Activated T-helper 9 cell treated with anti-CD3 and anti-CD28 coated beads, Interleukin-2, amount 50 U/mL, for 16 hours (primary cell): ENCODE data around the gene AQP6.

Experiments used
- DNase-seq: peaks from one replicate; pipeline ENCODE4 v3.0.0-alpha.2; 2020; ENCODE audit warnings: low read depth

AQP6 gene

DNA sequence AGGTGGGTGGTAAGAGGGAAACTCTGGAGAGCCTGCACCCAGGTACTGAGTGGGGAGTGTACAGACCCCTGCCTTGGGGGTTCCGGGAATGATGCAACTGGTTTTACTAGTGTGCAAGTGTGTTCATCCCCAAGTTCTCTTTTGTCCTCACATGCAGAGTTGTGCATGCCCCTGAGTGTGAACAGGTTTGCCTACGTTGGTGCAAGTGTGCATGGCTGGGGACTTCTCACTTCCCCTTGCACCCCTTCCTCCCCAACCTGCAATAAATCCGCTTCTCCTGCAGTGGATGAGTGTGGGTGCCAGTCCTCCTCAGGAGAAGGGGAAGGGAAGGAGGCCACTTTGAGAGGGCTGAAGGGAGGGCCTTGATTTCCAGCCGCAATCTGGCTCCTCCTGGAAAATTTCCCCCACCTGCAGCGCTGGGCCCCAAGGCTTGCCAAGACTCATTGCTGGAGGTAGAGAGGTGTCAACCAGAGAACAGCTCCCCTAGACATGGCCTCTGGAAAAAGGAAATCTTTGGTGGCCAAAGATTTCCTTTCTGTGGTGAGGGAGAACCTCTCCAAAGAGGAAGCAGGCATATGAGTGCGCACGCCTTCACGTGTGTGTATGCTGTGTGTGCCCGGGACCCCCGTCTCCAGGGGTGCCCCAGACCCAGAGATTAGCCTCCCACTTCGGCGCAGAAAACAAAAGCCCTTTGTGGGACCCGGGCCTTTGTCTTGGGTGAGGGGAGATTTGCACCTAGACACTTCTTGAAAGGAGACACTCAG is 16.7 kb upstream of the AQP6 start:
- no peak for DNase-seq

DNA sequence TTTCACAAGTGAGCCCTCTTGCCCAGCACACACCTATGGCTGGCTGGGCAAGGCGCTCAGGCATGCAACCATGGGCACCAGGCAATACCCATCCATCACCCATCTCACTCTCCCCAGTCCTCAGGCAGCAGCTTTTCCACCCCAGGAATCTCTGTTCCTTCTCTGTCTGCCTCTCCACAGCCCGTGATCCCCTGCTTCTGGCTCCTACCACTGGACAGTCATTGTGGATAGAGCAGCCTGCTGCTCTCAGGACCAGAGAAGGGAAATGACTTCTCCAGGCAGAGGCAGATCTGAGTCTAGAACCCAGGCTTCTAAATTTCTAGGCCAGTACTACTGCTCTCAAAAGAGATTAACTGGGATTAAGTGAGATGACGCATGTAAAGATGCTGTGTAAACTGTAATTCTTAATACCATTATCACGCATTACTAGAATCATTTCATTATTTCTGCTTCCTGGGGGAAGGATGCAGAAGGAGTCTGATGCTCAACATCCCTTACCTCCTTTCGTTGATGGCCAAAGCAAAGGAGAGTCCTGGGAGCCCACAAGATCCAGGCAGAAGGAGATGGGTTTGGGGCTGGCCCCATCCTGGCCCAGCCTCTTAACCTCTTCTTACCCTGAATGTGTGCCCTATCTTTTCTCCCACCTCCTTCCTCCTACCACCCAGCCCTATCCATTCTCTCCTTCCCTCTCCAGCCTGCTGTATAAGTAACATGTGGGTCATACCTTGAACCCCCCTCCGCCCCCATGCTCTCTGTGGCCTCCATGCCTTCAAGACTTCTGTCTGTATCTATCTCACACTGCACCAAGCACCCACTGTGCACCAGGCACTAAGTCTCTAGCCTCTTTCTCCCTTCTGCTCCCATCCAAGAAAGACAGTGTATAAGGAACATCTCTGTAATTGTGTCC is 15.8 kb upstream of the AQP6 start:
- DNase-seq = no peak

DNA sequence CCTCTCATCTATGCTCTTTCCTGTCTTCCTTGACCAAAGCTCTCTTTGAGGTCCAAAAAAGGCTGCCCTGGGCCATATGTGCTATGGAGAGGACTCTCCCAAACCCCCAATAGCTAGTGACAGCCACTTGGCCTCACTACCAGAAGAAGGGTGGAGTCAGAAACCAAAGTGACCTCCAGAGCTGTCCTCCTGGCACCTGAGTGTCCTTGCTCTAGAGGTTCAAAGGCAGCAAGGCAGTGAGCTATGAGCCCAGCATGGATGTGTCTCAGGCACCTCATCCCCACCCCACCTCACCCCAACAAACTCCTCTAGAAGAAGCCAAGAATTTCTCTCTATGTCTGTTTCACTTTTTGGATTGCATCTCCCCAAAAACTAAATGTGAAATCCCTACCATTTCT is 15.2 kb upstream of the AQP6 start:
- DNase-seq = no peak

DNA sequence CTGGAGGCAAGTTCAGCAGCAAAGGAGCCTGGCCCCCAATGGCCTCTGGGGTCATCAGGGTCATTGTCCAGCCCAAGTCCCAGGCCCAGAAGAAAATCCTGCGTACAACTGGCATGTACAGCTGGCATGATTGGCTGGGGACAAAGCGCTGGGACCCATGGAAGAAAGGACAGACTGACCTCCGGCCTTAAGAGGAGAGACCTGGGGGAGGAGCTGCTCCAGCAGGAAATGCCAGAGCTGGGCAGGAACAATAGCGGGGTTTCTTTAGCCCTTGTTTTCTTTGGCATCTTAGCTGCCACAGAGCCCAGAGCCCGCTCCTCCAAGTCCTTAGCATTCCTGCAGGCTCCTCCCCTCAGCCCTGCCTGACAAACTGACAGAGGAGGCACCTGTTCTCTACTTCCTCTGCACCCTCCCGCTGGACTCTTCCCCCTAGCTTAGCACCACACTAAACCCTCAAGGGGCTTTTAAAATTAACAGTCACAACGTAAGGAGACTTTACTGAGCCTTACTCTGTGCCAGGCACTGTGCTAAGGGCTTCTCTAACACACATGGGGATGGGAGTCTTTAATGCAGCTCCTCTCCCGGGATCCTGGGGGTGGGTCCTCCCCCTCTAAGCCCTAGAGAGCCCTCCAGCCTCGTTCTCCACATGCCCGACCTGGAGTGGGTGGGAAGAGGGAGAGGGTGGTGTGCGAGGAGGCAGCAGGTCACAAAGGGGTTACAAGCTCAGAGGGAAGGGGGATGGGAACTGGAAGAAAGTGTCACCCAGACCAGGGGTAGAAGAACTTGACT is 12.9 kb upstream of the AQP6 start:
- no peak for DNase-seq

DNA sequence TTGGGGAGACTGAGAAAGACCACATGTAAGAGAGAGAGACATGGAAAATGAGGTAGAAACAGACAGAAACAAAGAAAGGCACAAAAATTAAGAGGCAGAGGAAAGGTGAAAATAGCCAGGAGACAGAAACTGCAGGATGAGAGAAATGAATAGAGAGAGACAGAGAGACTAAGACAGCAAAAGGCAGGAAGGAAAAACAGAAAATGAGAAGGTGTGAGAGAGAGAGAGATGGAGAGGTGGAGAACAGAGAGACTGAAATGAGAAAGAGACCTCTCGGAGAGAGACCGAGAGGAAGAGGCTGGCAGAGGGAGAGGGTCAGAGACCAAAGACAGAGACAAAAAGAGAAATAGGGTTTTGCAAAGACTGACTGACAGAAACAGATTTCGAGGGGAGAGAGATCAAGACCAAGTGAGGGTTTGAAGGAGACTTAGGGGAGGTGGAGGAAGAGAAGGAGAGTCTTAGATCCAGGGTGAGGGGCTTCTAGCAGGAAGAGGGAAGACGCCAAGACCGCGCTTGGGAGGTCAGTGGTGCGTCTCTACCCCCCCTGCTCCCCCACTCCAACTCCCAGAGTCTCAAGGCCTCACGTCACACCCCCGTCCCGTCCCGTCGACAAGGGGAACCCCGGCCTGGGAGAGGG is 12.2 kb upstream of the AQP6 start:
- DNase-seq = no peak

DNA sequence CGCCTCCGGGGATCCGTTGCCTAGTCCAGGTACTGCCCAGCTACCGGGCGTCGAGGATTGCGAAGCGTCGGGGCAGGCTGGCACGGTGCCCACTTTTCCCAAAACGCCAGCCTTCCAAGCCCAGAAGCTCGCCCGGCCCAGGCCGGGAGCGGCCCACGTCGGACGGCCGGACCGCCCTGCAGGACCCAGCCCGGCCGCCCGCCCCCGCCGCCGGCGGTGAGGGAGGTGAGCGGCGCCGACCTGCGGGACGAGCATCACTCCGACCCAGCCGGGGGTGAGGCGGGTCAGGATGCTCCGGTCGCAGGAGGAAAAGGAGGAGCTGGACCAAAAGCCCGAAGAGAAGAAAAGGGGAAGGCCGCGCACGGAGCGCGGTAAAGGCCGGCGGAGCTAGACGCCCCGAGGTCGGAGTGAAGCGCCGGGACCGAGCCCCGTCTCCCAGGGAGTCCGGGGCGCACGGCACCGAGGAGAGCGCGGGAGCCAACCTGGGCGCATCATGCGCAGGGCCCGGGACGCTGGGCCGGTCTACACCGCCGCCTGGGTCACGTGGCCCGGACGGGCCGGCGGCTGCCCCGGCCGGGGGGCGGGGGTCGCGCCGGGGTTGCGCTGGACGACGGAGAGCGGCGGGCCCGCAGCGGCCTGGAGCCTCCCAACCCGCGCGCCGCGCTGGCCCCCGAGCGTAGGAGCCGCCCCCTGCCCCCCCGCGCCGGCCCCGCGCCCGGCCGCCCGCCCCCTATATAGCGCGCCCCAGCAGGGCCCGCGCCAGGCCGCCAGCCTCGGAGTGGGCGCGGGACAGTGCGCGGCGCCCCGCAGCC is 11.4 kb upstream of the AQP6 start, which contains the start of gene AQP5:
Gene AQP5 (plus strand): TSS at position 762 of the 812 bp plus-strand sequence. CDS start 146 bp downstream, outside the sequence.
- DNase-seq = no peak

DNA sequence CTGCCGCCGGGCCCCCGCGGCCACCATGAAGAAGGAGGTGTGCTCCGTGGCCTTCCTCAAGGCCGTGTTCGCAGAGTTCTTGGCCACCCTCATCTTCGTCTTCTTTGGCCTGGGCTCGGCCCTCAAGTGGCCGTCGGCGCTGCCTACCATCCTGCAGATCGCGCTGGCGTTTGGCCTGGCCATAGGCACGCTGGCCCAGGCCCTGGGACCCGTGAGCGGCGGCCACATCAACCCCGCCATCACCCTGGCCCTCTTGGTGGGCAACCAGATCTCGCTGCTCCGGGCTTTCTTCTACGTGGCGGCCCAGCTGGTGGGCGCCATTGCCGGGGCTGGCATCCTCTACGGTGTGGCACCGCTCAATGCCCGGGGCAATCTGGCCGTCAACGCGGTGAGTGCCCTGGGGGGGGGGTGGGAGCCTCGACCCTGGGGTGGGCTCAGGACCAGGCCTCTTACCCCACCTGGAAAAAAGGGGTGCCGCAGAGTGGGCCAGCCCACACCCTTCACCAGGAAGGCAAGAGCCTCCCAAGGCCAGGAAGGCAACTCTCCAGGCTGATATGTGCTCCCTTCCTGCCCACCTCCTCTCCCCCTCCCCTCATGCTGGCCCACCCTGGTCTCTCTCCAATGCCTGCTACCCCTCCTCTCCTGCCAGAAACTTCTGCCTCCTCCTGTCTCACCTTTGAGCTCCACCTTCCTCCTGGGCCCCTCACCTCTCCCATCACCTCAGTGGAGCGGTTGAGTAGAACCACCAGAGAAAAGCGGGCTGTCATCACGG is 10.6 kb upstream of the AQP6 start:
- no peak for DNase-seq

DNA sequence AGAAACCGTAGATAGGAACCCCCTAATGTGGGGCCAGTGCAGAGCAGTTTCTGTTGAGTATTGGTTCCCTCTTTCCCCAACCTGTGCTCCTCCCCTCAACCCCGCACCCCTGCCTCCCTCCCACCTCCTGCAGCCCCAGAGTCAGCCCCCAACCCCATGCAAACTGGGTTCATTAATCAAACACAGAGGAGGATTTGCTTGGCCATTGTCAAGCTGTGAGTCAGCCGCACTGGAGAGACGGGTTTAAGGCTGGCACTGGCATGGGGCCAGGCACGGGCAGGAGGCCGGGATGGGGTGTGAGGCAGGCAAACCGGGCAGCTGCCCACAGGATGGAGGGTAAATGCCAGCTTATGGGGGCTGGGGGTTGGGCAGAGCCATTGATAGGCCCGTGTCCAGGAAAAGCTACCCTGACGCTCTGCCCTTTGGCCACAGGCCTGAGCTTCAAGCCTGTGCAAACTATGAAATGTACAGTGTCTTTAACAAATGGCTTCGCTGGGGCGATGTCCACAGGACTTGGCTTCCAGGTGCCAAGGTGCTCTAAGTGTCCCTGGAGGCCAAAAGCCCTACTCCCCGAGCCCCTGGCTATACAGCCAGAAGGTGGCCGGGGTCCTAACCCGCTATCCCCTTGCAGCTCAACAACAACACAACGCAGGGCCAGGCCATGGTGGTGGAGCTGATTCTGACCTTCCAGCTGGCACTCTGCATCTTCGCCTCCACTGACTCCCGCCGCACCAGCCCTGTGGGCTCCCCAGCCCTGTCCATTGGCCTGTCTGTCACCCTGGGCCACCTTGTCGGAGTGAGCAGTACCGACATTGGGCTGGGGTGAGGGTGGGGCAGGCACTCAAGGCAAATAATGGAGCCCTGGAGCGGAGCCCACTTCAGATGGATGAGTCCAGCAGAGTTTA is 9.6 kb upstream of the AQP6 start:
- no peak for DNase-seq

DNA sequence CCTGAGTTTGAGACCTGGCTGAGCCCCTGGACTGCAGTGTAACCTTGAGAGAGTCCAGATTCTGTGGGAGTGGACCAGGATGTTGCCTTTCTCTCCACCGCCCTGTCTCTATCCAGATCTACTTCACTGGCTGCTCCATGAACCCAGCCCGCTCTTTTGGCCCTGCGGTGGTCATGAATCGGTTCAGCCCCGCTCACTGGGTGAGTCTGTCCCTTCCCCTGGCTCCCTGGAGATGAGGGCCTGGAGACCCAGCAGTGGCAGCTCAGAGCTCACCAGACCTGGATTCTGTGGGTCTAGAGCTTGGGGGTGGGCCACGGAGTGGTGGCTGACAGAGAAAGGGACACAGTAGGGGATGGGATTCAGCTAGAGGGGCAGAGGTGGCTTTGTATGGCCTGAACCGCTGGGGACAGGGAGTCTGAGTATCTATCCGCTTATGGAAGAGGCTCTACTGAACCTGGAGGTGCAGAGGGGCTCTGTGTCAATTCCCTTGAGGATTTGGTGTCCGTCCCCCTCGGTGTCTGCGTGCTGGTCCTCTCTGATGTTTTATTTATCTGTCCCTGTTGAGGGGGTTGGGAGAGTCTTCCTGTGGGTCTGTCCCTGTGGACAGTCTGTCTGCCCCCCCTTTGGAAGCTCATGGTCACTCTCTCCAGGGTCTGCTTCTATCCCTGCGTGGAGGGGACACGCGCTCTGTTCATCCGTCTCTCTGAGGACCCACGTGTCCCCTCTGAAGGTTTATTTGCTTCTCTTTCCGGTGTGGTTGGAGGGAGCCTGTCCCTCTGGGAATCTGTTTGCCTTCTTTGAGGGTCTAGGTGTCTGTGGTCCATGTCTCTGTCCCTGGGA is 8.6 kb upstream of the AQP6 start:
- DNase-seq = no peak

DNA sequence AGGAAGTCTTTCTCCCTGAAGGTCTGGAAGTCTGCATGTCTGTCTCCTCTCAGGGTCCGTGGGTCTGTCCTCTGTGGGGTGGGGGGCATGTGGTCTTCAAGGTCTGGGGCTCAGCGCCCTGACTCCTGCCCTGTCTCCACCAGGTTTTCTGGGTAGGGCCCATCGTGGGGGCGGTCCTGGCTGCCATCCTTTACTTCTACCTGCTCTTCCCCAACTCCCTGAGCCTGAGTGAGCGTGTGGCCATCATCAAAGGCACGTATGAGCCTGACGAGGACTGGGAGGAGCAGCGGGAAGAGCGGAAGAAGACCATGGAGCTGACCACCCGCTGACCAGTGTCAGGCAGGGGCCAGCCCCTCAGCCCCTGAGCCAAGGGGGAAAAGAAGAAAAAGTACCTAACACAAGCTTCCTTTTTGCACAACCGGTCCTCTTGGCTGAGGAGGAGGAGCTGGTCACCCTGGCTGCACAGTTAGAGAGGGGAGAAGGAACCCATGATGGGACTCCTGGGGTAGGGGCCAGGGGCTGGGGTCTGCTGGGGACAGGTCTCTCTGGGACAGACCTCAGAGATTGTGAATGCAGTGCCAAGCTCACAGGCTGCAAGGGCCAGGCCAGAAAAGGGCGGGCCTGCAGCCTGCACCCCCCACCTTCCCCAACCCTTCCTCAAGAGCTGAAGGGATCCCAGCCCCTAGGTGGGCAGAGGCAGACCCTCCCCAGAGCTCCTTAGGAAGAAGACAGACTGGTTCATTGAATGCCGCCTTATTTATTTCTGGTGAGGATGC is 7.7 kb upstream of the AQP6 start:
- DNase-seq = no peak

DNA sequence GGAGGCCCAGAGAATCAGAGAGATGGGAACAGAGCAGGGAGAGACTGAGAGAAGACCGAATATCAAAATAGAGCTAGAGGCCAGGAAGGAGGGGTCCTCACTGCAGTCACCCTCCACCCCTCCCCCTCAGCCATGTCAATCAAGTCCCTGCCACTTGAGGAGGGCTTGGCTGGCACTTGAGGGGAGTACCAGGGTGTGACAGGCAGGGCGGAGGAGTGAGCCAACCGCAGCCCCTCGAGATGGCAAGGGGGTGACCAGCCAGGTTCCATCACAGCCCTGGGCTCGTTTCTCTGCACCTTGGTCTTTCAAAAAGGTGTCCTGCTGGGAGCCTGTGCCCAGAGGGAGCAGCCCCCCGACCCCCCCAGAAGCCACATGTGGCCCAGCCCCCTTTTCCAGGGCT is 6.9 kb upstream of the AQP6 start:
- DNase-seq = no peak

DNA sequence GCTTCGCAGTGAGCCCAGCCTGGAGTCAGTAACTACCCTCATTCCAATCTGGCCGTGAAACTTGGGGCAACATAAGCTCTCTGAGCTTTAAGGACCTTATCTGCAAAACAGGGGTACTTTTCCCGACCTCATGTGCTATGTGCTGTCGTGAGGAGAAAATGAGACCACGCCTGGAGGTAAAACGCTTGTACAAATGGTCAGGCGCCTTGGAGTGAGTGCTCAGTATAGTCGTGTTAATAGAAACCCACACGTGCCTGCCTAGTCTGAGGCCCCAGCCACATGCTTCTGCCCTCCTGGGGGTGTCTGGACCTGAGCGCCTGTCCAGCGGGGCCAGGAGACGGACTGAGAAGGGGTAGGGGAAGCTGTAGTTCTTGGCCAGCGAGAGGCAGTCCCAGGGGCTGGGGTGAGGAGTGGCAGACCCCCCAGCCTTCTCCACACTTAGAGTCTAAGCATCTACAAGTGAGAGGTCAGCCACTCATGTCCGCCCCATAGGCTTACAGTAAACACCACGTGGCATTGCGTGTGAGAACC is 6.2 kb upstream of the AQP6 start:
- DNase-seq = no peak

DNA sequence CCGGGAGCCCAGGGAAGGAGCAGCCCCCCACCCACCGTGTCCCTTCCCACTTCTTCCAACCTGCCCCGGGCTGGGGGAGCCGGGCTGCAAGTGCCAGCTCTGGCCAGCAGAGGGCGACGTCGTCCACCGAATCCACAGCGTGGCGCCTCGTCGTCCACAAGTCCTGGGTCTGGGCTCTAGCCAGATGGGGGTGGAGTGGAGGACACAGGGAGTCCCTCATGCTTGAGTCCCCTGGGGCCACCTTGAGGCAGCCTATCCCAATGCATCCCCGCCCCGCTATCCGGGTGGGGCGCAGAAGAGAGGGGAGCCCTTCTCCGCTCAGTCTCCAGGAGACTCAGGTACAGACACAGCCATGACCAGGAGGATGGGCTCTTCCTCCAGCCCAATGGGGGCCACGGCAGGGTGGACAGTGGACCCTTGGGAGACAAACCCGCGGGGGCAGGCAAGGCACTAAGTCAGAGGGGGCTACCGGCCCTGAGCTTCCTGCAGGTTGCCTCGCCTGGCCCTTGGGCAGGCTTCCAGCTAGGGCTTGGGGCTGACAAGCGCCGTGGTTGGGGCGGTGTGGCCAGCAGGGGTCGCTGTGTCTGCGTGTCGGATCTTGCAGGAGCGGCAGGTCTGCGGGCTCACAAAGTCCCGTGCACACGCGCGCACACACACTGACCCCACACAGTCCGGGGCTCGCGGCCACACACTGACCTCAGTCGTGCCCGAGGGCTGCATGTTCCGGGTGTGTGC is 5.5 kb upstream of the AQP6 start:
- peak; percentile 87 for DNase-seq

DNA sequence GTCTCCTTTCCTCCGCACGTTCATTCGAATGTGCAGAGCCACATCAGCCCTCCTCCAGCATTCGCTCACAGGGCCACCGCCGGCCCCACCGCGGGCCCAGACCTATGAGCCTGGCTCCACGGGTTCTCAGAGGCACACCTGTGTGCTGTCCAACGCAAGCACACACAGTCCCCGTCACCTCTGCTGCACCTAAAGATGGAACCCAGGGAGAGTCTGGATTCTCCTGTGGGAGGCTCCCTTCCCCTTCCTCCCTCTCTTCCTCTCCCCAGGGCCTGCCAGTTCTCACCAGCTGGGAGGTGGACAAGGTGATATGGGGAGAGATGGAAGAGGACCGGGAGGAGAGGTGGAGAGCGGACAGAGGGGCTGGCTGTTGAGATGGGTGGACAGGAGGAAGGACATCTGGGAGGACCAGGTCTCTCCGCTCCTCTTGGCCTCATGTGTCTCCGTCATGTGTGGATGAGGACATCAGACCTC is 4.9 kb upstream of the AQP6 start:
- DNase-seq = no peak

DNA sequence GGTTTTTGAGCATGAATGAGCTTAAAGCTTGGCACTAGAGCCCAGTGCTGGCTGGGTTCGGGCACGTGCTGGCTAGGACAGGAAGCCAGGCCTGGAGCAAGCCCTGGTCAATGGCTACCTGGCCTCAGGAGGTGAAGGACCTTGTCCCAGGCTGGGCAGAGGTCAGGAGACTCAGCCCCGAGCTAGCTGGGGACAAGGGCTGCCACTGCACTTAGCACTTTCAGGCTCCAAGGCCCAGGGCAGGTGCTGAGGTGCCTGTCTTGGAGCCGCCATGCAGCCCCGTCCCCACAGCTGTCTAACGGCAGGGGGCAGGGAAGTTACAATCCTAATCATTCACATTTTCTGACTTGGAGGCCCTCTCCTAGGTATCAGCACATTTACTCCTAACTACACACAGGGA is 4.3 kb upstream of the AQP6 start:
- DNase-seq = no peak

DNA sequence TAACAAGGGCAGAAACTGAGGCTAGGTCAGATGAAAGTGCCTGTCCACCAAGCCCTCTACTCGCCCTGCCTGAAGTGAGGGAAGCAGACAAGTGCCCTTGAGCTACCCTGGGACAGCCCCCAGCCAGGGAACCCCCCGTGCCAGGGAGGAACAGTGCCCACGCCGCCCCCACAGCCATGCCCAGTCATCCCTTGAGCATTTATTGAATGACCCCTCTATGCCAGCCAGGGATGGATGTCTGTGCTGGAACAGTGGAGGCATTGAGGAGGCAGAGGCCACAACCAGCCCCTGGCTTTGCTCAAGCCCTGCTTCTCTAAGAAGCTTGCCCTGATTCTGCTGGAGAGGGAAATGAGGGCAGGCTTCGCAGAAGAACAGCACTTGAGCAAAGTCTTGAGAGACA is 3.7 kb upstream of the AQP6 start:
- DNase-seq = no peak
